ENCODE measurements around the gene SHROOM3. TPM values are rescaled to one million over a fixed set of nuclear protein-coding genes. Genes with fewer than 3 reads are reported as not detected.

The SHROOM3 gene
- polyA plus RNA-seq, 1 donor from 2014 or later, result 2.7 TPM

DNA sequence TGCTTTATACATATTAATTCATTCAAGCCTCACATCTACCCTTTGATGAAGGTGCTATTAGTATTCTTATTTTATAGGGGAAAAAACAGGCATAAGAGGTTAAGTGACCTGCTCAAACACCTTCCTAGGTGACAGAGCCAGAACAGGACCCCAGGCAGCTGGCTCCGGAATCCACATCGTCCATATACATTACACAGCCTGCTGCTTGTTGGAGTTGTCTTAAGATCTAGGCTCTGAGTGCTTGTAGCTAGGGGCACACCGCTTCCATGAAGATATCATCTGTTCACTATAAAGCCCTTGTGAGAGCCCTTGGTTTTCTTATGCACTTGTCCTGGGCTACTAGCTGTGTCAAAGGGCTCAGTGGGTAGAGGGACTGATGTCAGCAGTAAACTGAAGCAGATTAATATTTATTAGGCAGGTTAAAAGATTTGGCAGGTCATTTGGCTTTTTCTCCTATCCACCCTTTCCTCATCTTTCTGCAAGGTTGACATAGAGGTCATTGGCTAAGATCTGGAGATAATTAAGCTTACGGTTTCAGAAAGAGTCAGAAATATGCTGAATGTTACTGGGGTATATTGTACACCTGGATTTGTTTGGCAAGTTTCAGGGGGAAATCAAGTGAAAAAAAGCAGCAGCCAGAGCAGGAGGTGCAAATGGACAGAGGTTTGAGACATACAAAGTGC lies 267.6 kb downstream of the SHROOM3 start:
- Histone ChIP-seq H3F3A (ENCODE audit: insufficient read depth, low read length, poor library complexity, severe bottlenecking) (no peaks in the 10 kb centered on the region), H3K9me3 (ENCODE audit: low read length) (no peaks in the 10 kb centered on the region), H3K4me3 (ENCODE audit: low read length) (no peak overlapping the region), H3K36me3 (ENCODE audit: insufficient read depth, low read length) (no peaks in the 10 kb centered on the region), H4K20me1 (ENCODE audit: insufficient read depth) (no peaks in the 10 kb centered on the region), H2AFZ (ENCODE audit: low read depth, low read length) (no peak overlapping the region), H3K27me3 (ENCODE audit: insufficient read depth, low read depth, low read length) (no peaks in the 10 kb centered on the region), H3K9me2 (ENCODE audit: insufficient read depth, low read length) (no peaks in the 10 kb centered on the region), H3K4me2 (ENCODE audit: low read length) (no peak overlapping the region), H3K79me2 (replicated peaks; ENCODE audit: insufficient read depth, low read length) (peaks cover 55% of the 10 kb centered on the region), H3K9ac (ENCODE audit: low read length) (no peak overlapping the region), H3K27ac (ENCODE audit: low read length) (no peak overlapping the region)
- no peak for TF ChIP-seq SMC3 (conservative IDR thresholded peaks at IDR 0.05; ENCODE audit: poor library complexity)
- no peak for TF ChIP-seq TAF1 (IDR thresholded peaks at IDR 0.05; ENCODE audit: low read depth)
- TF ChIP-seq, protein P1, sequence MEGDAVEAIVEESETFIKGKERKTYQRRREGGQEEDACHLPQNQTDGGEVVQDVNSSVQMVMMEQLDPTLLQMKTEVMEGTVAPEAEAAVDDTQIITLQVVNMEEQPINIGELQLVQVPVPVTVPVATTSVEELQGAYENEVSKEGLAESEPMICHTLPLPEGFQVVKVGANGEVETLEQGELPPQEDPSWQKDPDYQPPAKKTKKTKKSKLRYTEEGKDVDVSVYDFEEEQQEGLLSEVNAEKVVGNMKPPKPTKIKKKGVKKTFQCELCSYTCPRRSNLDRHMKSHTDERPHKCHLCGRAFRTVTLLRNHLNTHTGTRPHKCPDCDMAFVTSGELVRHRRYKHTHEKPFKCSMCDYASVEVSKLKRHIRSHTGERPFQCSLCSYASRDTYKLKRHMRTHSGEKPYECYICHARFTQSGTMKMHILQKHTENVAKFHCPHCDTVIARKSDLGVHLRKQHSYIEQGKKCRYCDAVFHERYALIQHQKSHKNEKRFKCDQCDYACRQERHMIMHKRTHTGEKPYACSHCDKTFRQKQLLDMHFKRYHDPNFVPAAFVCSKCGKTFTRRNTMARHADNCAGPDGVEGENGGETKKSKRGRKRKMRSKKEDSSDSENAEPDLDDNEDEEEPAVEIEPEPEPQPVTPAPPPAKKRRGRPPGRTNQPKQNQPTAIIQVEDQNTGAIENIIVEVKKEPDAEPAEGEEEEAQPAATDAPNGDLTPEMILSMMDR (IDR thresholded peaks at IDR 0.05; ENCODE audit: poor library complexity, severe bottlenecking), result no peak
- no peak for TF ChIP-seq EZH2 (IDR thresholded peaks at IDR 0.05; ENCODE audit: borderline replicate concordance, insufficient read depth, low read length, poor library complexity, severe bottlenecking)
- no peak for TF ChIP-seq MXI1 (conservative IDR thresholded peaks at IDR 0.05; ENCODE audit: poor library complexity, severe bottlenecking)
- TF ChIP-seq REST (IDR thresholded peaks at IDR 0.05; ENCODE audit: borderline replicate concordance), result no peak
- TF ChIP-seq EP300 (conservative IDR thresholded peaks at IDR 0.05; ENCODE audit: poor library complexity, severe bottlenecking), result no peak
- no peak for TF ChIP-seq POLR2AphosphoS5 (IDR thresholded peaks at IDR 0.05)
- TF ChIP-seq RAD21 (conservative IDR thresholded peaks at IDR 0.05), result no peak

DNA sequence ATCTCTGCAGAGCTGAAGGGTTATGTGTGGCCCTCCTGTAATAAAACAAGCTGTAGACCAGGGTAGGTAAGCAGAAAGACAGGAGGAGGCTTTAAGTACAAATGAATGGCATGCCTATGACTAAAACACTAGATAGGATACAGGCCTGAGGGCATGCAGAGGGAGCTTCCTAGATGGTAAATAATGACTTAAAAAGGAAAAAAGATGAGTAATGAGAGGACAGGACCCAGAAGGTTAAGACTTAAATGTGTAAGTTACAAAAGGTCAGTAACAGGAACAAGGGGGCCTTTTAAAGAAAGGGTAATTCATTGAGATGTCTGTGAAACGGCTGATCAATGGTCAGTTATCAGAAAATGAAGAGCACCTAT lies 268.1 kb downstream of the SHROOM3 start:
- Histone ChIP-seq H2AFZ (ENCODE audit: low read depth, low read length) (no peak overlapping the region), H3K4me2 (ENCODE audit: low read length) (no peak overlapping the region), H3K9me3 (ENCODE audit: low read length) (no peaks in the 10 kb centered on the region), H3F3A (ENCODE audit: insufficient read depth, low read length, poor library complexity, severe bottlenecking) (no peaks in the 10 kb centered on the region), H3K4me3 (ENCODE audit: low read length) (no peak overlapping the region), H3K79me2 (replicated peaks; ENCODE audit: insufficient read depth, low read length) (peaks cover 53% of the 10 kb centered on the region), H3K36me3 (ENCODE audit: insufficient read depth, low read length) (no peaks in the 10 kb centered on the region), H3K27me3 (ENCODE audit: insufficient read depth, low read depth, low read length) (no peaks in the 10 kb centered on the region), H3K9me2 (ENCODE audit: insufficient read depth, low read length) (no peaks in the 10 kb centered on the region), H3K27ac (ENCODE audit: low read length) (no peak overlapping the region), H4K20me1 (ENCODE audit: insufficient read depth) (no peaks in the 10 kb centered on the region), H3K9ac (ENCODE audit: low read length) (no peak overlapping the region)
- TF ChIP-seq, protein P1 (IDR thresholded peaks at IDR 0.05; ENCODE audit: poor library complexity, severe bottlenecking), result no peak
- TF ChIP-seq REST (IDR thresholded peaks at IDR 0.05; ENCODE audit: borderline replicate concordance), result no peak
- TF ChIP-seq RAD21 (conservative IDR thresholded peaks at IDR 0.05), result no peak
- no peak for TF ChIP-seq POLR2AphosphoS5 (IDR thresholded peaks at IDR 0.05)
- no peak for TF ChIP-seq EZH2 (IDR thresholded peaks at IDR 0.05; ENCODE audit: borderline replicate concordance, insufficient read depth, low read length, poor library complexity, severe bottlenecking)
- no peak for TF ChIP-seq MXI1 (conservative IDR thresholded peaks at IDR 0.05; ENCODE audit: poor library complexity, severe bottlenecking)
- no peak for TF ChIP-seq SMC3 (conservative IDR thresholded peaks at IDR 0.05; ENCODE audit: poor library complexity)
- no peak for TF ChIP-seq TAF1 (IDR thresholded peaks at IDR 0.05; ENCODE audit: low read depth)
- TF ChIP-seq EP300 (conservative IDR thresholded peaks at IDR 0.05; ENCODE audit: poor library complexity, severe bottlenecking), result no peak

All from neural cell (in vitro differentiated cells).